Measurements from ENCODE around the gene CETP.
"Not testable (repeated sequence)": the region's sequence is repeated elsewhere in the genome, so short reads cannot be mapped to it uniquely, and the experiment has no call there.

The CETP gene

GRCh38 chr16:56956076-56956475 is 5.7 kb upstream of the CETP start:
- no peak for DNase-seq (ENCODE audit: low read depth in 3 of 3)

GRCh38 chr16:56956756-56957155 is 5.0 kb upstream of the CETP start:
- DNase-seq (ENCODE audit: low read depth in 3 of 3): no peak

GRCh38 chr16:56960681-56961281 is 969 bp upstream of the CETP start:
- DNase-seq (ENCODE audit: low read depth in 3 of 3): no peak

- DNase-seq (ENCODE audit: low read depth in 3 of 3): no peak
These were observed 364 bp upstream of the CETP start for GRCh38 chr16:56961386-56961785.

- DNase-seq (ENCODE audit: low read depth in 3 of 3): peak; percentile 87 to 95 (median 93)
These were observed 2.7 kb downstream of the CETP start for GRCh38 chr16:56964243-56965148.

GRCh38 chr16:56965149-56966092 is 3.7 kb downstream of the CETP start:
- no peak for DNase-seq (ENCODE audit: low read depth in 3 of 3)

- no peak for DNase-seq (ENCODE audit: low read depth in 3 of 3)
These were observed 4.3 kb downstream of the CETP start for GRCh38 chr16:56966093-56966475.

GRCh38 chr16:56967733-56968132 is 6.0 kb downstream of the CETP start:
- no peak for DNase-seq (ENCODE audit: low read depth in 3 of 3)

GRCh38 chr16:56969769-56970168 is 8.0 kb downstream of the CETP start:
- no peak for DNase-seq (ENCODE audit: low read depth in 3 of 3)

GRCh38 chr16:56970934-56971767 is 9.4 kb downstream of the CETP start:
- DNase-seq (ENCODE audit: low read depth in 3 of 3): no peak

- DNase-seq (ENCODE audit: low read depth in 3 of 3): no peak
These were observed 10.0 kb downstream of the CETP start for GRCh38 chr16:56971768-56972043.

GRCh38 chr16:56972403-56973293 is 10.9 kb downstream of the CETP start:
- DNase-seq (ENCODE audit: low read depth in 3 of 3): no peak

GRCh38 chr16:56973294-56973689 is 11.5 kb downstream of the CETP start:
- DNase-seq (ENCODE audit: low read depth in 3 of 3): no peak

- not testable (repeated sequence) for DNase-seq (ENCODE audit: low read depth in 3 of 3)
These were observed 12.1 kb downstream of the CETP start for GRCh38 chr16:56973899-56974298.

GRCh38 chr16:56974549-56975300 is 13.0 kb downstream of the CETP start:
- no peak for DNase-seq (ENCODE audit: low read depth in 3 of 3)

GRCh38 chr16:56975714-56976113 is 14.0 kb downstream of the CETP start:
- DNase-seq (ENCODE audit: low read depth in 3 of 3): no peak

- DNase-seq (ENCODE audit: low read depth in 3 of 3): no peak
These were observed 15.5 kb downstream of the CETP start for GRCh38 chr16:56977216-56977615.

GRCh38 chr16:56977823-56978430 is 16.2 kb downstream of the CETP start:
- no peak for DNase-seq (ENCODE audit: low read depth in 3 of 3)

- DNase-seq (ENCODE audit: low read depth in 3 of 3): no peak
These were observed 18.4 kb downstream of the CETP start for GRCh38 chr16:56980201-56980535.

Measured in stimulated activated CD4-positive, alpha-beta T cell treated with anti-CD3 and anti-CD28 coated beads, TNF-alpha, amount 100 ng/mL, for 24 hours (primary cell).